ENCODE measurements around the gene MYO1B.

GRCh38 chr2:191405546-191405945 is 160.3 kb downstream of the MYO1B start:
- TF ChIP-seq CTCF (conservative IDR thresholded peaks at IDR 0.05; ENCODE audit: low read depth in 2 of 2): no peak
- no peak for TF ChIP-seq POLR2AphosphoS5 (IDR thresholded peaks at IDR 0.05; ENCODE audit: low read depth)
- TF ChIP-seq CREB1 (CRISPR knock-in tag; IDR thresholded peaks at IDR 0.05; ENCODE audit: low read depth): no peak
- TF ChIP-seq, protein P1, sequence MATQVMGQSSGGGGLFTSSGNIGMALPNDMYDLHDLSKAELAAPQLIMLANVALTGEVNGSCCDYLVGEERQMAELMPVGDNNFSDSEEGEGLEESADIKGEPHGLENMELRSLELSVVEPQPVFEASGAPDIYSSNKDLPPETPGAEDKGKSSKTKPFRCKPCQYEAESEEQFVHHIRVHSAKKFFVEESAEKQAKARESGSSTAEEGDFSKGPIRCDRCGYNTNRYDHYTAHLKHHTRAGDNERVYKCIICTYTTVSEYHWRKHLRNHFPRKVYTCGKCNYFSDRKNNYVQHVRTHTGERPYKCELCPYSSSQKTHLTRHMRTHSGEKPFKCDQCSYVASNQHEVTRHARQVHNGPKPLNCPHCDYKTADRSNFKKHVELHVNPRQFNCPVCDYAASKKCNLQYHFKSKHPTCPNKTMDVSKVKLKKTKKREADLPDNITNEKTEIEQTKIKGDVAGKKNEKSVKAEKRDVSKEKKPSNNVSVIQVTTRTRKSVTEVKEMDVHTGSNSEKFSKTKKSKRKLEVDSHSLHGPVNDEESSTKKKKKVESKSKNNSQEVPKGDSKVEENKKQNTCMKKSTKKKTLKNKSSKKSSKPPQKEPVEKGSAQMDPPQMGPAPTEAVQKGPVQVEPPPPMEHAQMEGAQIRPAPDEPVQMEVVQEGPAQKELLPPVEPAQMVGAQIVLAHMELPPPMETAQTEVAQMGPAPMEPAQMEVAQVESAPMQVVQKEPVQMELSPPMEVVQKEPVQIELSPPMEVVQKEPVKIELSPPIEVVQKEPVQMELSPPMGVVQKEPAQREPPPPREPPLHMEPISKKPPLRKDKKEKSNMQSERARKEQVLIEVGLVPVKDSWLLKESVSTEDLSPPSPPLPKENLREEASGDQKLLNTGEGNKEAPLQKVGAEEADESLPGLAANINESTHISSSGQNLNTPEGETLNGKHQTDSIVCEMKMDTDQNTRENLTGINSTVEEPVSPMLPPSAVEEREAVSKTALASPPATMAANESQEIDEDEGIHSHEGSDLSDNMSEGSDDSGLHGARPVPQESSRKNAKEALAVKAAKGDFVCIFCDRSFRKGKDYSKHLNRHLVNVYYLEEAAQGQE (IDR thresholded peaks at IDR 0.05; ENCODE audit: unreplicated experiment): no peak
